Caco-2 (cell line): ENCODE data around the gene AKAP6. TPM values are rescaled to one million over a fixed set of nuclear protein-coding genes. Genes with fewer than 3 reads are reported as not detected.

Experiments used
- BruUV-seq: library from RNA; stranded (reverse); fragments of 400-500 nt; replicated peaks from 2 replicates; lab custom pipeline; 2021; lab: Mats Ljungman, UMichigan
- CTCF ChIA-PET: fragments of 300-600 bp; sonication (Branson Sonifier 250); formaldehyde crosslinking; loops from one replicate; lab custom pipeline; 2022; ENCODE audit warnings: antibody characterized with exemption; lab: Charles Lee
- POLR2A ChIA-PET: fragments of 300-600 bp; sonication (Branson Sonifier 250); formaldehyde crosslinking; loops from one replicate; lab custom pipeline; 2022; ENCODE audit warnings: antibody characterized with exemption; lab: Charles Lee
- DNase-seq, 2 experiments: peaks; one replicate each; pipeline versions ENCODE4 v3.0.0 to v3.0.0-alpha.2; 2020 to 2022
- H3K27me3 ChIP-seq: replicated peaks from 2 replicates; pipeline ENCODE4 v1.6.0; 2011; ENCODE audit warnings: low read length; ENCODE audit not compliant: control insufficient read depth, insufficient read depth
- H3K36me3 ChIP-seq: 2 replicates; pipeline ENCODE4 v1.5.1; 2011; ENCODE audit warnings: low read length; ENCODE audit not compliant: control insufficient read depth, insufficient read depth
- H3K4me1 ChIP-seq: fragments of 250-450 bp; sonication (Bioruptor Pico); 2 replicates; pipeline ENCODE4 v1.5.1; 2020; ENCODE audit warnings: mild to moderate bottlenecking
- H3K4me3 ChIP-seq: 2 replicates; pipeline ENCODE4 v1.5.1; 2011; ENCODE audit warnings: low read depth, mild to moderate bottlenecking, control low read depth, low read length
- H3K9me3 ChIP-seq: fragments of 250-450 bp; sonication (Bioruptor Pico); 2 replicates; pipeline ENCODE4 v1.5.1; 2020; ENCODE audit warnings: mild to moderate bottlenecking, moderate library complexity
- H3K27ac Mint-ChIP-seq: one replicate; pipeline ENCODE4 v1.8.0; 2022; ENCODE audit warnings: mixed read lengths; ENCODE audit not compliant: unreplicated experiment
- H3K27me3 Mint-ChIP-seq: one replicate; pipeline ENCODE4 v1.8.0; 2022; ENCODE audit warnings: mixed read lengths; ENCODE audit not compliant: insufficient read depth, unreplicated experiment
- H3K36me3 Mint-ChIP-seq: one replicate; pipeline ENCODE4 v1.8.0; 2022; ENCODE audit warnings: mild to moderate bottlenecking, mixed read lengths; ENCODE audit not compliant: insufficient read depth, unreplicated experiment
- H3K4me1 Mint-ChIP-seq: one replicate; pipeline ENCODE4 v1.8.0; 2022; ENCODE audit warnings: low read depth, mixed read lengths; ENCODE audit not compliant: unreplicated experiment
- H3K4me3 Mint-ChIP-seq: one replicate; pipeline ENCODE4 v1.8.0; 2022; ENCODE audit warnings: mild to moderate bottlenecking, moderate library complexity, mixed read lengths; ENCODE audit not compliant: unreplicated experiment
- H3K9me3 Mint-ChIP-seq: one replicate; pipeline ENCODE4 v1.8.0; 2022; ENCODE audit warnings: mixed read lengths; ENCODE audit not compliant: unreplicated experiment
- intact Hi-C: fragments of 100-400 bp; cut with micrococcal nuclease; formaldehyde crosslinking; loops from one replicate; pipeline ENCODE4 v1.10.0; 2022; ENCODE audit not compliant: unreplicated experiment
- total RNA-seq: library from RNA; stranded (reverse); gene quantifications from 2 replicates; pipeline ENCODE4 v1.2.3, GENCODE V29; 2022
- TF ChIP-seq, protein P1 (sequence below), 2 experiments: fragments of 200-600 bp in 1 of 2; IDR thresholded peaks; 1 replicate in 1 of 2; 2 replicates in 1 of 2; pipeline versions ENCODE4 v1.5.1 to v1.8.0; 2011 to 2022; ENCODE audit warnings: antibody characterized with exemption in 1 of 2, control low read depth in 1 of 2, inconsistent platforms in 1 of 2, low read depth in 1 of 2, low read length in 1 of 2, mild to moderate bottlenecking in 1 of 2, moderate library complexity in 1 of 2; ENCODE audit not compliant: insufficient read depth in 1 of 2, severe bottlenecking in 1 of 2, unreplicated experiment in 1 of 2

AKAP6 gene
- total RNA-seq, 1 experiment from 2014 or later = 3.0 TPM

DNA sequence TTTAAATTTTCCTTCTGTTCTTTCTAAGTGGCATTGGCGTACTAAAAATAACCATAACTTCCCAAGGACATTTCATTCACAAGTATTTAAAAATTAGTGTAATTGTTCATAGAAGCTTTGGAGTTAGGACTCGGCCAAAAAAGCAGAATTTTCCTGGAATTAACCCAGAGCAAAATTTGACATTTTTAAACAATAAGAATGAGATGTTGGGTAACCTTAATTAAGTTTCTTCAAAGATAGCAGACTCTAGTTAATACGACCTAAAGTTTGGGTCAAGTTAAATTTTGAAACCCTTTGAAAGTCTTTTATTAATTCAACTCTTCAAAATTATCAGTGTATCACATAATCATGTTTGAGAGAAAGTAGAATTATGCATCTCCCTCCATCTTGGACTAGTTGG is 118.3 kb downstream of the AKAP6 start:
- no TSS peak for BruUV-seq
- Mint-ChIP-seq H3K27ac (no peak overlapping the region), H3K4me1 (no peaks in the 10 kb centered on the region), H3K9me3 (no peaks in the 10 kb centered on the region), H3K4me3 (no peak overlapping the region), H3K27me3 (no peaks in the 10 kb centered on the region), H3K36me3 (no peaks in the 10 kb centered on the region)
- no peak overlapping the region for H3K4me3 ChIP-seq
- no peak for DNase-seq
- no peaks in the 10 kb centered on the region for H3K9me3 ChIP-seq
- no peaks in the 10 kb centered on the region for H3K27me3 ChIP-seq
- ChIA-PET CTCF (no interaction called here), POLR2A (no interaction called here)
- TF ChIP-seq, protein P1, sequence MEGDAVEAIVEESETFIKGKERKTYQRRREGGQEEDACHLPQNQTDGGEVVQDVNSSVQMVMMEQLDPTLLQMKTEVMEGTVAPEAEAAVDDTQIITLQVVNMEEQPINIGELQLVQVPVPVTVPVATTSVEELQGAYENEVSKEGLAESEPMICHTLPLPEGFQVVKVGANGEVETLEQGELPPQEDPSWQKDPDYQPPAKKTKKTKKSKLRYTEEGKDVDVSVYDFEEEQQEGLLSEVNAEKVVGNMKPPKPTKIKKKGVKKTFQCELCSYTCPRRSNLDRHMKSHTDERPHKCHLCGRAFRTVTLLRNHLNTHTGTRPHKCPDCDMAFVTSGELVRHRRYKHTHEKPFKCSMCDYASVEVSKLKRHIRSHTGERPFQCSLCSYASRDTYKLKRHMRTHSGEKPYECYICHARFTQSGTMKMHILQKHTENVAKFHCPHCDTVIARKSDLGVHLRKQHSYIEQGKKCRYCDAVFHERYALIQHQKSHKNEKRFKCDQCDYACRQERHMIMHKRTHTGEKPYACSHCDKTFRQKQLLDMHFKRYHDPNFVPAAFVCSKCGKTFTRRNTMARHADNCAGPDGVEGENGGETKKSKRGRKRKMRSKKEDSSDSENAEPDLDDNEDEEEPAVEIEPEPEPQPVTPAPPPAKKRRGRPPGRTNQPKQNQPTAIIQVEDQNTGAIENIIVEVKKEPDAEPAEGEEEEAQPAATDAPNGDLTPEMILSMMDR (IDR thresholded peaks at IDR 0.05; ENCODE audit: insufficient read depth in 1 of 2, low read depth in 1 of 2, low read length in 1 of 2, severe bottlenecking in 1 of 2, unreplicated experiment in 1 of 2) = no peak
- no peaks in the 10 kb centered on the region for H3K4me1 ChIP-seq
- intact Hi-C loops = no loop called here
- H3K36me3 ChIP-seq = no peaks in the 10 kb centered on the region

DNA sequence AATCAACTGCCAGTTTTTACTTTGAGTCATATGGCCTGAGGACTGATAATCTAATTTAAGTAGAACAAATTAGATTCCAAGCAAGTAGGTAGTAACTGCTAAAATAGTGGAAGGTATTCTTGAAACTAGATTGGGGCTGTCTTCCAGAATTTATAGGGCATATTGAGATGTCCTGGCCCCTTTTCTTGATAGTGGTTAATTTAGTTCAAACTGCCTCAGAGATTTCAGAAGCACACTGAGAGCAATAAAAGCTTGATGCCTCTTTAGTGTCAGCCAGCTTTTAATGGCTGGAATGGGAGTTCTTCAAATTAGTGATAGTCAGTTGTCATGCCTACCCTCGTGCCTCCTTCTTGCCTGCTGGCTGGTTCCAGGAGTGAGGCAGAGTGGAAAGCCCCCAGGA is 120.5 kb downstream of the AKAP6 start:
- no peak overlapping the region for H3K4me3 ChIP-seq
- no peaks in the 10 kb centered on the region for H3K9me3 ChIP-seq
- H3K36me3 Mint-ChIP-seq = no peaks in the 10 kb centered on the region
- peaks cover 3% of the 10 kb centered on the region for H3K9me3 Mint-ChIP-seq
- no peak for DNase-seq
- no peaks in the 10 kb centered on the region for H3K27me3 ChIP-seq
- H3K36me3 ChIP-seq = no peaks in the 10 kb centered on the region
- POLR2A ChIA-PET = no interaction called here
- no peak overlapping the region for H3K4me3 Mint-ChIP-seq
- no peaks in the 10 kb centered on the region for H3K4me1 ChIP-seq
- intact Hi-C loops = no loop called here
- no peaks in the 10 kb centered on the region for H3K27me3 Mint-ChIP-seq
- BruUV-seq = no TSS peak
- TF ChIP-seq, protein P1 (IDR thresholded peaks at IDR 0.05; ENCODE audit: insufficient read depth in 1 of 2, low read depth in 1 of 2, low read length in 1 of 2, severe bottlenecking in 1 of 2, unreplicated experiment in 1 of 2) = no peak
- CTCF ChIA-PET = no interaction called here
- H3K4me1 Mint-ChIP-seq = no peaks in the 10 kb centered on the region
- H3K27ac Mint-ChIP-seq = no peak overlapping the region

DNA sequence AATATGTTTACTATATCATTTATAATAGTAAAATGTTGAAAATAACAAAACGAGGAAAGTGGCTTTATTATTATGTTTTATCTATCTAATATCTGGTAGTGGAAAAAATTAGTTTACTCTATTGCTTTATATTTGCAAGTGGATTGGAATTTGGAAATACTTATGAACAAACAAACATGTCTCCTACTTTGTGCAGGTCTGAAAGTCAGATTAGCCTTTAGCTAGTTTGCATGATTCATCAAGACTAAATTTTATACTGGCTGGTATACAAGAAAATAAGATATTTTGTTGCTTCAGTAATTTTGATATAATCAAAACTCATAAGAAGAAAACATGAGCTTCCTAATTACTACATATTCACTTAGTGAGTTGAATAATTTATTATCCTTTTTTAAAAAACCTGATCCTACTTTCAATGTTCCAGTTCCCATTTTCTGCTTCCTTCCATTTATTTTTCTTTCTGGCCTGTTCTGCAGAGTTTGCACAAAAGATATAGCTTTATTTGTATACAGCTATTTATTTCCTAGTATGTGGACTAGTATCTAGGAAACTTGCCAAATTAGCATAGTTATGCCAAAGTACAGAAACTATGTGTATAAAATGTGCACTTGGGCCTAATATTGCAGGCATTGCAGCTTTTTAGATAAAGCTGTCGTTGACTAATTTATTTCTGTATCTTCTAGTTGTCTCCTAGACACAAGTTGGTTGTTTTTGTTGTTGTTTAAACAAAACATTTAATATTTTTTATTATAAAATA is 122.0 kb downstream of the AKAP6 start:
- no peak for DNase-seq
- ChIA-PET CTCF (no interaction called here), POLR2A (no interaction called here)
- Mint-ChIP-seq H3K4me3 (no peak overlapping the region), H3K4me1 (no peaks in the 10 kb centered on the region), H3K27me3 (no peaks in the 10 kb centered on the region), H3K9me3 (peaks cover 10% of the 10 kb centered on the region), H3K27ac (no peak overlapping the region), H3K36me3 (no peaks in the 10 kb centered on the region)
- no peaks in the 10 kb centered on the region for H3K4me1 ChIP-seq
- intact Hi-C loops = no loop called here
- TF ChIP-seq, protein P1 (IDR thresholded peaks at IDR 0.05; ENCODE audit: insufficient read depth in 1 of 2, low read depth in 1 of 2, low read length in 1 of 2, severe bottlenecking in 1 of 2, unreplicated experiment in 1 of 2) = no peak
- H3K36me3 ChIP-seq = no peaks in the 10 kb centered on the region
- H3K4me3 ChIP-seq = no peak overlapping the region
- no peaks in the 10 kb centered on the region for H3K27me3 ChIP-seq
- BruUV-seq = no TSS peak
- no peaks in the 10 kb centered on the region for H3K9me3 ChIP-seq
